ENCODE measurements around the gene CCL27.

CCL27 gene

GRCh38 chr9:34662526-34663302, at the start of gene CCL27:
TSS of gene CCL27 (minus strand) at chr9:34662657. CDS start at chr9:34662633, 24 bp downstream.
- DNase-seq (ENCODE audit: low spot score) = no peak

- no peak for DNase-seq (ENCODE audit: low spot score)
These were observed 49.7 kb upstream of the CCL27 start for GRCh38 chr9:34712140-34712539.

DNA sequence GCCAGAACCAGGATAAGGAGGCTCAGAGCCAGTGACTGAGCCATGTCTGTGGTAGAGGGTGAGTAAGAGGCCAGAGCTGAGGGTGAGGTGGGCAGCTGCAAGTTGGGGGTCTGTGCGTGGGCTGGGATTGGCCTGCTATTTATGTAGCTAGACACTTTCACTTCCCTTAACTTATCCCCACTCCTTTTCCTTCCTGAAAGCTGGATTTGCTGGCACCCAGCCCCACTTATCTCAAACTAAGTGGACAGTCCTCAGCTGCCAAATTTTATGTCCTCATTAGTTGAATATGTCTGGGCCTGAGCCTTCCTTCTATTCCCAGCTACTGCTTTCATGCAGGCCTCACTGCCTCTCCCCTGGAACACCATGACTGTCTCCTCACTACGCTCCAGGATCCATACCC, 47.6 kb upstream of the CCL27 start, which contains the start of gene CCL21:
TSS of gene CCL21 (minus strand) at position 114 of the 400 bp plus-strand sequence. CDS start at position 44, 70 bp downstream.
- DNase-seq (ENCODE audit: low spot score) = no peak

DNA sequence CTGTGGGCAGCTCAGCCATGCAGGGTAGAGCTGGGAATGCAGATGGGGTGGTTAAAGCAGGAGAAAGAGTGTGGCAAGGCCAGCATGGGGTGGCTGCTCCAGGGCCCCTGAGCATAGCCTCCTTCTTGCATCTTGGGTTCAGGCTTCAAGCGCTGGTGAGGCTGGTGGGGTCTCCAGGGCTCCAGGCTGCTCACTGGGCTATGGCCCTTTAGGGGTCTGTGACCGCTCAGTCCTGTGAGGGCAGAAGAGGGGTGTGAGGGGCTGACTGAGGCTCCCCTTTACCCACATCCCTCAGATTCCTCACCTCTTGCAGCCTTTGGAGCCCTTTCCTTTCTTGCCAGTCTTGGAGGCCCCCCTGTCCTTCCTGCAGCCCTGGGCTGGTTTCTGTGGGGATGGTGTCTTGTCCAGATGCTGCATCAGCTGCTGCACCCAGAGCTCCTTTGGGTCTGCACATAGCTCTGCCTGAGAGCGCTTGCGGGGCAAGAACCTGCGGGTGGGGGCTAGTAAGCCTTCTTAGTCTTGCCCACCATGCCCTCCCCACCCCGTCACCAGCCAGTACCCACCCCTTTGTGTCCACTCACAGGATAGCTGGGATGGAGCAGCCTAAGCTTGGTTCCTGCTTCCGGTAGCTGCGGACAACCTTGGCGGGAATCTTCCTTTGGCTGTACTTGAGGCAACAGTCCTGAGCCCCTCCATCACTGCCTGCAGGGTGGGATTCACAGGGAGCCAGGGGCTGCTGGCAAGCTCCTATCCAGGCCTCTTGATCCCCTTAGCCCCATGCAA, 46.9 kb upstream of the CCL27 start:
- no peak for DNase-seq (ENCODE audit: low spot score)

GRCh38 chr9:34707130-34707529, 44.7 kb upstream of the CCL27 start:
- DNase-seq (ENCODE audit: low spot score) = no peak

- peak; percentile 70 for DNase-seq (ENCODE audit: low spot score)
These were observed 39.6 kb upstream of the CCL27 start for GRCh38 chr9:34701769-34702736.

- DNase-seq (ENCODE audit: low spot score) = peak; percentile 61
These were observed 38.7 kb upstream of the CCL27 start for GRCh38 chr9:34701023-34701768.

DNA sequence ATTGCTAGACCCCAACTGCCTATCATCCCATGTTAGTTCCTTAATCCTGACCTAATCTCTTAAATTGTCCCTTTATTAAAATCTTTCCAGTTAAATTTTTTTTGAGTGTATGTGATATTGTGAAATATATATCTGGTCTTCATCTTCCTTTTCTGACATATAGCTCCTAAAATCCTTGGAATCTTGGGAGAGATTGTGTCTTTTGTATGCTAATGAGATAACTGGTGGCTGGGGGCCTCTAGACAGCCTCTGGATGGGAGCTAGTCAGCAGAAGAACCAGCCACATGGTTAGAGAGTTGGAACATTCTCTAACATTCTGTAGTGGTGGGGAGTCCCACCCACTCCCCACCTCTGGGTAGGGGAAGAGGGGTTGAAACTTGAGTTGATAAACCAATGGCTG, 32.4 kb upstream of the CCL27 start:
- DNase-seq (ENCODE audit: low spot score) = no peak

- DNase-seq (ENCODE audit: low spot score) = no peak
These were observed 31.1 kb upstream of the CCL27 start for GRCh38 chr9:34693560-34693959.

- DNase-seq (ENCODE audit: low spot score) = no peak
These were observed 29.5 kb upstream of the CCL27 start for GRCh38 chr9:34691936-34692315.

DNA sequence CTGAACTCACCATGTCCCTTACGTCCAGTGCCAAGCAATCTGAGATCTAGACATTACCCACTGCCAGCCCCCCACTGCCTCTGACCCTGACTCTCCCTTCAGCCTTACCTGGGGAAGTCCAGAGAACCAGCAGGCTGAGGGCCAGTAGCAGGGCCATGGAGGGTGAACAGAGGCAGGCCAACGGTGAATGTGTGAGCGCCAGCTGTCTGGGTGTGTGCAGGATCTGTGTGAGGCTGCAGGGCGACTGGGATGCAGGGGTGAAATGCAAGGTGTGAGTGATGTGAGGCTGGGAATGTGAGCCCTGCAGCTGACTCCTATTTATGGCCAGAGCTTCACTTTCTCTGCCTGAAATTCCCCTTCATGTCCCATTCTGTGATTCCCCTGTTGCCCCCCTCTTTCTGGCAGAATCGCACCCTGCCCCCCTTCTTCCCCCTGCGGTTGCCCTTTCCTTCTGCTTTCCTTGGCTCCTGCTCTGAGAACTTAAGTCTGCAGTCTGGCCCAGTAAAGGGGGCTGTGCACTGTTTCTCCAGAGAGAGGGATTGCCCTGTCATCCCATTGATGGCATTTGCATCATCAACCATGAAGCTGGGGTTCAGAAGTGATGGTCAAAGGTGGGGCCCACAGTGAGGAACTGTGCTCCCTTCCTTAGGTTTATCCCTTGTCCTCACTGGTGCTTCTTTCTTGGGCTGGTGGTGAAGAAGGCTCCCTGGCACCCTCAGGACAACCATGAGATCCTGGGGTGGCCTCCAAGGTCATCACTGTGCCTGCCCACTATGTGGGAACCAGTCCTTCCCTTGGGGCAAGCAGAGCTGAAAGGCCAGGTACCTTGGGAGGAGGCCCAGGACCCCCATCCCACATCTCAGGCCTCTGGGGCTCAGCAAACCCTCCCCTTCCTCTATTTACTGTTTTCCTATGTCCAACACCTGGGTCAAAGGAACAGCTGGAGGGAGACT, 28.8 kb upstream of the CCL27 start, which contains the start of gene CCL19:
TSS of gene CCL19 (minus strand) at position 294 of the 953 bp plus-strand sequence. CDS start at position 157, 137 bp downstream.
- no peak for DNase-seq (ENCODE audit: low spot score)

GRCh38 chr9:34689512-34689911, 27.1 kb upstream of the CCL27 start:
- DNase-seq (ENCODE audit: low spot score) = no peak

DNA sequence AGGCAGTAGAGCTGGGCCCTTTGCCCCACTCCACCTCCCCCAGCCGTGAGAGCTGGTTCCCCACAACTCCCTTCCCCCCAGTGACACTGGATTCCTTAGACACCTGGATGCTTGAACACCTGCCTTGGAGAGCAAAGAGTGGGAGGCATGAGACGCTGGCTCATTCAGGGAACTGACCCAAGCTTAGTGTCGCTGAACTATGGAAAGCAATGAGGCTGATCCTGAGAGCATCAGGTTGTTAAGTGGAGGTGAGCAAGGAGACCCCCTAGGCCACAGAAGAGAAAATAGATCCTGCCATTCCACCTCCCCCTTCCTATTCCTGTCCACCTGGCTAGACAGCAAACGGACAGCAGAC, 26.6 kb upstream of the CCL27 start:
- DNase-seq (ENCODE audit: low spot score) = no peak

DNA sequence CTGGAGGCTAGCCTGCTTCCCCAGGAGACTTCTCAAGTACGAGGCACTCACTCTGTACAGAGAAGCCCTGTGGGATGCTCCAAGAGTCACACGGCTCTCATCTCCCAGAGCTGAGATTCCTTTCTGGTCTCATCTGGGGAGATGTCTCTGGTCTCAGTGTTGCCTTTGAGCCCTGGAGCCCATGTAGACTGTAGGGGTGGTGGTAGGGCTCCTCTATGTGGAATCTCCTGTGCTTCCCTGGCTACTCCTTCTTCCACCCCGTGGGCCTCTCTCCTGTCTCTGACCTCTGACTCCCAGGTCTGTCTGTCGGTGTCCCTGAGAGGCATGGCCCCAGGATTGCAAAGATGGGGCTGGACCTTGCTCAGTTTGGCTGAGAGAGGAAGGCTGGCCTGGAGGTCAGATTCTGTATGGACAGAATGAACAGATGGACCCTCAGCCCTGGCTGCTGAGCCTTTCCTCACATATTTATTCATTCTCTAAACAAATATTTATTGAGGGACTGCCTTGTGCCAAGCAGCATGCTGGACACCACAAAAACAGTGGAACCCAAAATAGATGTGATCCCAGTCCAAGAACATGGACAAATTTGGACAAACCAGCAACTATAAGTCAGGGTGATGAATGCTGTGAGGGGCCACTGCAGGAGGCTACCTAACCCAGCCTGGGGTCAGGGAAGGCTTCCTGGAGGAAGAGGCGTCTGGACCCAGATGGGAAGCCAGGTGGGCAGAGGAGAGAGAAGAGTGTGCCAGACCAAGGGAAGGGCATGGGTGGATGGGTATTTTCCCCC, 26.1 kb upstream of the CCL27 start:
- DNase-seq (ENCODE audit: low spot score) = no peak

- DNase-seq (ENCODE audit: low spot score) = no peak
These were observed 25.0 kb upstream of the CCL27 start for GRCh38 chr9:34687276-34688030.

- no peak for DNase-seq (ENCODE audit: low spot score)
These were observed 24.3 kb upstream of the CCL27 start for GRCh38 chr9:34686732-34687131.

DNA sequence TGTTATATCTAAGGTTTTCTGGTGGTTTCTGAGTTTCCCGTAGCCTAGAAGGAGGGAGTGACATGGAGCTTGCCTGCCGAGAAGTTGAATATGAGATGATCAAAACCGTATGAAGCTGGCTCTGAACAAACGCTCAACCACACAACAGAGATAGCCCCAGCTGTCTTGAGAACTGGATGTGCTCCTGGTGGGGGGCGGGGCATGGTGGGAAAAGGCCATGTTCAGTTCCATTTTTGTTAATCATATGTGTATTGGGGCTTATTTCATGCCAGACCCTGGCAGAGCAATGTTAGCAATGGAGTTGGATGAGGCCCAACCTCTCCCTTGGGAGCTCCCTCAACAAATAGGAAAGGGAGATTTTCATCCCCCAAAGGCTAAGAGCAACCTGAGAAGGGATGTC, 23.8 kb upstream of the CCL27 start:
- no peak for DNase-seq (ENCODE audit: low spot score)

GRCh38 chr9:34685591-34685990, 23.1 kb upstream of the CCL27 start:
- no peak for DNase-seq (ENCODE audit: low spot score)

GRCh38 chr9:34684816-34685215, 22.4 kb upstream of the CCL27 start:
- no peak for DNase-seq (ENCODE audit: low spot score)

Measured in kidney capillary endothelial cell (primary cell).